Measurements from ENCODE around the gene FEM1C.

GRCh38 chr5:115544436-115545350, at the start of gene FEM1C:
- TF ChIP-seq CTCF (optimal IDR thresholded peaks at IDR 0.05 in 1 of 3, IDR thresholded peaks at IDR 0.05 in 1 of 3, conservative IDR thresholded peaks at IDR 0.05 in 1 of 3; ENCODE audit: extremely low read depth in 1 of 3, insufficient read depth in 2 of 3, low read length in 3 of 3) (no peak), EZH2 (IDR thresholded peaks at IDR 0.05; ENCODE audit: low read length) (no peak)
